Trophoblast cell (in vitro differentiated cells and primary cell): Measurements from ENCODE around the gene CD81.

Experiments
- DNase-seq, 2 donors: peaks; one replicate each; pipeline ENCODE4 v3.0.0-alpha.2; 2016
- H2AFZ ChIP-seq: 2 replicates; pipeline ENCODE4 v1.6.1; 2013; ENCODE audit warnings: low read length, moderate library complexity, mild to moderate bottlenecking; ENCODE audit not compliant: insufficient read depth, poor library complexity
- H2AK5ac ChIP-seq: 2 replicates; pipeline ENCODE4 v1.6.1; 2013; ENCODE audit warnings: mild to moderate bottlenecking, low read length
- H2BK120ac ChIP-seq: 2 replicates; pipeline ENCODE4 v1.6.1; 2013; ENCODE audit warnings: low read length, mild to moderate bottlenecking, moderate library complexity; ENCODE audit not compliant: insufficient read depth, poor library complexity
- H2BK12ac ChIP-seq: 2 replicates; pipeline ENCODE4 v1.6.1; 2013; ENCODE audit warnings: mild to moderate bottlenecking, low read length, moderate library complexity
- H2BK5ac ChIP-seq: 2 replicates; pipeline ENCODE4 v1.6.1; 2013; ENCODE audit warnings: low read length, low read depth, moderate library complexity, mild to moderate bottlenecking; ENCODE audit not compliant: poor library complexity
- H3K14ac ChIP-seq: 2 replicates; pipeline ENCODE4 v1.6.1; 2013; ENCODE audit warnings: mild to moderate bottlenecking, low read length
- H3K18ac ChIP-seq: 2 replicates; pipeline ENCODE4 v1.6.1; 2013; ENCODE audit warnings: mild to moderate bottlenecking, low read length
- H3K23ac ChIP-seq: 2 replicates; pipeline ENCODE4 v1.6.1; 2013; ENCODE audit warnings: low read length
- H3K27ac ChIP-seq: 2 replicates; pipeline ENCODE4 v1.5.1; 2013; ENCODE audit warnings: low read depth, mild to moderate bottlenecking, inconsistent platforms, low read length, moderate library complexity
- H3K27me3 ChIP-seq: 2 replicates; pipeline ENCODE4 v1.6.1; 2013; ENCODE audit warnings: inconsistent platforms, mild to moderate bottlenecking, low read length, moderate library complexity; ENCODE audit not compliant: insufficient read depth
- H3K36me3 ChIP-seq, 2 experiments: 1 replicate in 1 of 2; 2 replicates in 1 of 2; pipeline ENCODE4 v1.6.1; 2013; ENCODE audit warnings: low read length in 2 of 2, mild to moderate bottlenecking in 2 of 2, moderate library complexity in 1 of 2; ENCODE audit not compliant: insufficient read depth in 2 of 2, control insufficient read depth in 1 of 2
- H3K4ac ChIP-seq: 2 replicates; pipeline ENCODE4 v1.6.1; 2013; ENCODE audit warnings: low read depth, mild to moderate bottlenecking, low read length, moderate library complexity
- H3K4me1 ChIP-seq, 2 experiments: 1 replicate in 1 of 2; 2 replicates in 1 of 2; pipeline ENCODE4 v1.6.1; 2013; ENCODE audit warnings: low read length in 2 of 2, mild to moderate bottlenecking in 2 of 2, moderate library complexity in 1 of 2; ENCODE audit not compliant: insufficient read depth in 2 of 2, control insufficient read depth in 1 of 2
- H3K4me2 ChIP-seq: 2 replicates; pipeline ENCODE4 v1.6.1; 2013; ENCODE audit warnings: inconsistent platforms, mild to moderate bottlenecking, low read length, moderate library complexity
- H3K4me3 ChIP-seq: 2 replicates; pipeline ENCODE4 v1.5.1; 2013; ENCODE audit warnings: mild to moderate bottlenecking, low read depth, low read length, inconsistent platforms
- H3K79me1 ChIP-seq: one replicate; pipeline ENCODE4 v1.6.1; 2013; ENCODE audit warnings: low read length
- H3K79me2 ChIP-seq: 2 replicates; pipeline ENCODE4 v1.6.1; 2013; ENCODE audit warnings: low read length, mild to moderate bottlenecking; ENCODE audit not compliant: control insufficient read depth, insufficient read depth, poor library complexity
- H3K9ac ChIP-seq: 2 replicates; pipeline ENCODE4 v1.6.1; 2013; ENCODE audit warnings: mild to moderate bottlenecking, low read length
- H3K9me3 ChIP-seq: 2 replicates; pipeline ENCODE4 v1.6.1; 2013; ENCODE audit warnings: low read depth, mild to moderate bottlenecking, control low read depth, inconsistent platforms, low read length; ENCODE audit not compliant: insufficient read depth
- H4K12ac ChIP-seq: 2 replicates; pipeline ENCODE4 v1.6.1; 2013; ENCODE audit warnings: low read depth, mild to moderate bottlenecking, low read length, moderate library complexity
- H4K8ac ChIP-seq: 2 replicates; pipeline ENCODE4 v1.6.1; 2013; ENCODE audit warnings: low read depth, mild to moderate bottlenecking, low read length, moderate library complexity
- H4K91ac ChIP-seq: one replicate; pipeline ENCODE4 v1.6.1; 2013; ENCODE audit warnings: low read depth, mild to moderate bottlenecking, low read length, moderate library complexity
- WGBS: extraction: QIAGEN DNeasy Blood & Tissue Kit; methylation state at CpG from one replicate; pipeline ENCODE4 v1.1.7; 2013; ENCODE audit warnings: missing lambda C conversion rate; ENCODE audit not compliant: insufficient read length, insufficient coverage; ENCODE audit errors: extremely low coverage; 5-methylcytosine and 5-hydroxymethylcytosine counted together

Gene CD81

DNA sequence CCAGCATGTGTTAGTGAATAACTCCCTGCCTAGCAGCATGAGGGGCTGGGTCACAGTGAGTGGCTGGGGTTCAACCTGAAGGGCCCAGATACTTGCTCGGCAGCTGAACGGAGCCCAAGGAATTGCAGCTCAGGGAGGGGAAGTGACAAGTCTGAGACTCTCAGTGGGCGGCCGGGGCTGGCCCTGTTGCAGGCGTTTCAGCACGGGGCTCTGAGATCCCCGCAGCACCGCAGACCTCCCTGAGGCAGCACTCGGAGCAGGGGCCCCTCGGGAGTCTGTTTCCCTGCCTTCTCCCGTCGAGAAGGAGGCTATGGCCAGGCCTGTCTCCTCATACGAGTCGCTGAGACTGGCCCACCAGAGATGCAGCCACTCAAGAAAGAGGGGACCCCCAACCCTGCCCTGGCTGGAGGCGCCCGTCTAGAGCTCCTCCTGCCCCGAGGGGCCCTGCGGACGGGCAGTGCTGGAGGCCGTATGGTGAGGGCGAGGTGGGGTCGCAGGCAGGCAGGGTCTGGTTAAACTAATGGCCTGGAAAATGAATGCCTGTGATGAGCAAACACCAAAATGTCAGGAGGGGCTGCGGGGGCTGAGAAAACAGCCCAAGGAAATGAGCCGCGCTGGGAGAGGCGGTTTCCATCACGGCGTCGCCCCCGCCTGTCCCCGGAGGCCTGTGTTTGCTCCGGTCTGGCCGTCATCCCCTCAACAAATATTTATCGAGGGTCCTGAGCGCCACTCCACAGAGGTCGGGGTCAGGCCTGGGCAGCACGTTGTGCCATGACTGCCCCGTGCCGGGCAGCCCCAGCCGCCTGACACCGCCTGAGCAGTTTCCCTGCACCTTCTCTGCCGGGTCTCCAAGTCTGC lies 32.7 kb downstream of the CD81 start:
- Histone ChIP-seq H2AK5ac (no peak overlapping the region), H3K79me1 (no peaks in the 10 kb centered on the region), H3K9ac (no peak overlapping the region), H4K8ac (no peak overlapping the region), H3K79me2 (no peaks in the 10 kb centered on the region), H3K4me3 (no peak overlapping the region), H3K4me2 (no peak overlapping the region), H3K9me3 (no peaks in the 10 kb centered on the region), H3K18ac (no peak overlapping the region), H3K27ac (no peak overlapping the region), H3K23ac (no peak overlapping the region), H3K4ac (no peak overlapping the region), H2BK12ac (no peak overlapping the region), H3K36me3 (no peaks in the 10 kb centered on the region), H3K27me3 (no peaks in the 10 kb centered on the region), H2BK120ac (no peak overlapping the region), H2AFZ (no peak overlapping the region), H4K91ac (no peak overlapping the region), H4K12ac (no peak overlapping the region), H2BK5ac (no peak overlapping the region), H3K14ac (no peak overlapping the region), H3K4me1 (no peaks in the 10 kb centered on the region)
- no CpG with 5 or more reads among the region's 42 CpGs for WGBS
- DNase-seq, result no peak

GRCh38 chr11:2410616-2411015 lies 33.5 kb downstream of the CD81 start:
- Histone ChIP-seq H3K14ac (no peak overlapping the region), H3K4me3 (no peak overlapping the region), H4K12ac (no peak overlapping the region), H3K79me1 (no peaks in the 10 kb centered on the region), H2BK120ac (no peak overlapping the region), H3K9ac (no peak overlapping the region), H3K27ac (no peak overlapping the region), H3K27me3 (no peaks in the 10 kb centered on the region), H2AK5ac (no peak overlapping the region), H3K4me2 (no peak overlapping the region), H3K9me3 (no peaks in the 10 kb centered on the region), H4K91ac (no peak overlapping the region), H2BK12ac (no peak overlapping the region), H2AFZ (no peak overlapping the region), H3K4me1 (no peaks in the 10 kb centered on the region), H3K18ac (no peak overlapping the region), H3K36me3 (no peaks in the 10 kb centered on the region), H3K23ac (no peak overlapping the region), H2BK5ac (no peak overlapping the region), H3K79me2 (no peaks in the 10 kb centered on the region), H4K8ac (no peak overlapping the region), H3K4ac (no peak overlapping the region)
- WGBS, result no CpG with 5 or more reads among the region's 9 CpGs
- DNase-seq, result no peak

DNA sequence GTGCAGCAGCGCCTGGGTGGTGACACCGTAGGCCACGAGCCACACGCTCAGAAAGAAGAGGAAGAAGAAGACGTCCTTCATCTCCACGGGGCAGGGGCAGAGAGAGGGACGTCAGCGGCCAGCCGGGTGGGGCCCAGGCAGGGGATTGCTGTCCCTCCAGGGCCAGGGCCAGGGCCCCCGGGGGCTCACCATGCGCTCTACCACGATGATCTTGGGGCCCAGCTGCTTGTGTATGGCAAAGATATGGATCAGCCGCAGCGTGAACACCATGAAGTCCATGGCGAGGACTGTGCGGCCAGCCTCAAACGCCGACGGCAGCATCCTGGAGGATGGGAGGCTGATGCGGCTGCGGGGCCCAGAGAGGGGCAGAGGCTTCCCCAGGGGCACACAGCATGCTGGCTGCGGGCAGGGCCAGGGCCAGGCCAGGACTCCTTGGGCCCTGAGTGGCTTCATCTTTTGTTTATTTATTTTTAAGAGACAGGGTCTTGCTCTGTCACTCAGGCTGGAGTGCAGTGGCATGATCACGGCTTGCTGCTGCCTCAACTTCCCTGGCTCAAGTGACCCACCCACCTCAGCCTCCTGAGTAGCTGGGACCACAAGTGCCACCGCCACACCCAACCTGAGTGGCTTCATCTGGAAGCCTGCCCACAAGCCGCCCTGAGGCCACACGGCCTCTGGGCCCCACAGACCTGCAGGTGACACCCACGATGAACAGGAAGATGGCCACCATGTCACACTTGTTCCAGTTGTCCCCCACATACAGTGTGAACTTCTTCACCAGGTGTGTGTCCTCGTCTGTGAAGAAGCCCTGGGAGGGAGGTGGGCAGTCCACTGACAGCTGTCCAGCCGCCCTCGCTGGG lies 34.6 kb downstream of the CD81 start:
- Histone ChIP-seq H3K79me2 (no peaks in the 10 kb centered on the region), H2BK120ac (no peak overlapping the region), H3K4me1 (no peaks in the 10 kb centered on the region), H4K91ac (no peak overlapping the region), H3K9ac (no peak overlapping the region), H4K8ac (no peak overlapping the region), H3K4me2 (no peak overlapping the region), H3K18ac (no peak overlapping the region), H3K36me3 (no peaks in the 10 kb centered on the region), H3K79me1 (no peaks in the 10 kb centered on the region), H3K14ac (no peak overlapping the region), H3K27ac (no peak overlapping the region), H3K23ac (no peak overlapping the region), H2BK12ac (no peak overlapping the region), H4K12ac (no peak overlapping the region), H2AFZ (no peak overlapping the region), H3K27me3 (no peaks in the 10 kb centered on the region), H3K4me3 (no peak overlapping the region), H3K9me3 (no peaks in the 10 kb centered on the region), H2AK5ac (no peak overlapping the region), H2BK5ac (no peak overlapping the region), H3K4ac (no peak overlapping the region)
- WGBS, result no CpG with 5 or more reads among the region's 30 CpGs
- DNase-seq, result no peak

GRCh38 chr11:2412323-2412722 lies 35.2 kb downstream of the CD81 start:
- H2AFZ ChIP-seq, result no peak overlapping the region
- H3K23ac ChIP-seq, result no peak overlapping the region
- no peak overlapping the region for H3K27ac ChIP-seq
- H3K18ac ChIP-seq, result no peak overlapping the region
- H3K36me3 ChIP-seq, result no peaks in the 10 kb centered on the region
- no peaks in the 10 kb centered on the region for H3K9me3 ChIP-seq
- no peak overlapping the region for H4K8ac ChIP-seq
- H4K12ac ChIP-seq, result no peak overlapping the region
- no peak overlapping the region for H3K4ac ChIP-seq
- H2AK5ac ChIP-seq, result no peak overlapping the region
- no CpG with 5 or more reads among the region's 6 CpGs for WGBS
- no peaks in the 10 kb centered on the region for H3K4me1 ChIP-seq
- H3K9ac ChIP-seq, result no peak overlapping the region
- H3K27me3 ChIP-seq, result no peaks in the 10 kb centered on the region
- no peak overlapping the region for H2BK12ac ChIP-seq
- no peak overlapping the region for H3K14ac ChIP-seq
- H4K91ac ChIP-seq, result no peak overlapping the region
- H3K4me3 ChIP-seq, result no peak overlapping the region
- no peaks in the 10 kb centered on the region for H3K79me1 ChIP-seq
- DNase-seq, result no peak
- H3K79me2 ChIP-seq, result no peaks in the 10 kb centered on the region
- no peak overlapping the region for H3K4me2 ChIP-seq
- H2BK120ac ChIP-seq, result no peak overlapping the region
- no peak overlapping the region for H2BK5ac ChIP-seq
